A673 (cell line): ENCODE data around the gene ENTPD6.

Experiments used
- CTCF ChIP-seq: fragments of 300-800, 200-600 bp; sonication (generic); conservative IDR thresholded peaks from 2 replicates; pipeline ENCODE4 v1.5.1; 2017; ENCODE audit warnings: low read depth, mild to moderate bottlenecking, antibody characterized with exemption, low read length, moderate library complexity, mixed read lengths
- EZH2 ChIP-seq: fragments of 200-600 bp; sonication (generic); IDR thresholded peaks from 2 replicates; pipeline ENCODE4 v1.6.1; 2017; ENCODE audit warnings: borderline replicate concordance, low read depth, mild to moderate bottlenecking, mixed read lengths, antibody characterized with exemption, low read length; ENCODE audit not compliant: poor library complexity, severe bottlenecking

- TF ChIP-seq CTCF (no peak), EZH2 (no peak)
These were observed 44.2 kb downstream of the ENTPD6 start for GRCh38 chr20:25239387-25240370.
